H1 (cell line): ENCODE data around the gene SPACDR. TPM values are rescaled to one million over a fixed set of nuclear protein-coding genes. Genes with fewer than 3 reads are reported as not detected.

Experiments
- CTCF ChIA-PET: fragments of 300-600 bp; sonication (Branson Sonifier 250); formaldehyde crosslinking; loops from one replicate; lab custom pipeline; 2021; ENCODE audit not compliant: partially characterized antibody; lab: Charles Lee
- POLR2A ChIA-PET: fragments of 300-600 bp; sonication (Branson Sonifier 250); formaldehyde crosslinking; loops from one replicate; lab custom pipeline; 2021; ENCODE audit warnings: inconsistent platforms; ENCODE audit not compliant: partially characterized antibody; lab: Charles Lee
- DNase-seq, 2 experiments: peaks; one replicate each; pipeline versions ENCODE4 v3.0.0 to v3.0.0-alpha.2; 2010 to 2022; ENCODE audit warnings: low spot score in 2 of 2, low read depth in 1 of 2, mixed read lengths in 1 of 2
- FAIRE-seq: peaks from 2 replicates; lab custom pipeline; 2011; peaks lifted over from hg19 to GRCh38; lab: Jason Lieb, UNC
- H2AFZ ChIP-seq: 2 replicates; pipeline ENCODE4 v1.8.1; 2012; ENCODE audit warnings: low read length, inconsistent platforms
- H2AK5ac ChIP-seq: 2 replicates; pipeline ENCODE4 v1.6.1; 2013; ENCODE audit warnings: low read depth, low read length
- H2BK120ac ChIP-seq: replicated peaks from 2 replicates; pipeline ENCODE3; 2013; ENCODE audit warnings: low read depth, low read length, inconsistent platforms
- H2BK12ac ChIP-seq: 2 replicates; pipeline ENCODE4 v1.6.1; 2013; ENCODE audit warnings: low read depth, low read length
- H2BK15ac ChIP-seq: 2 replicates; pipeline ENCODE4 v1.6.1; 2013; ENCODE audit warnings: low read length
- H2BK20ac ChIP-seq: 2 replicates; pipeline ENCODE4 v1.6.1; 2013; ENCODE audit warnings: low read length
- H2BK5ac ChIP-seq: 2 replicates; pipeline ENCODE4 v1.6.1; 2013; ENCODE audit warnings: low read depth, low read length
- H3K14ac ChIP-seq: 2 replicates; pipeline ENCODE4 v1.6.1; 2013; ENCODE audit warnings: inconsistent platforms; ENCODE audit not compliant: insufficient read length
- H3K18ac ChIP-seq: 2 replicates; pipeline ENCODE4 v1.6.1; 2013; ENCODE audit warnings: low read length; ENCODE audit errors: extremely low read depth
- H3K23ac ChIP-seq: 2 replicates; pipeline ENCODE4 v1.6.1; 2013; ENCODE audit warnings: inconsistent platforms; ENCODE audit not compliant: insufficient read length
- H3K23me2 ChIP-seq: 2 replicates; pipeline ENCODE4 v1.6.1; 2013; ENCODE audit warnings: low read depth, low read length
- H3K27ac ChIP-seq: 2 replicates; pipeline ENCODE4 v1.6.1; 2011; ENCODE audit warnings: low read depth, low read length, inconsistent platforms
- H3K27me3 ChIP-seq, 4 experiments: replicated peaks in 1 of 4; 1 replicate in 1 of 4; 2 replicates in 3 of 4; pipeline versions ENCODE4 v1.6.1 to v1.8.1; 2011 to 2013; ENCODE audit warnings: low read length in 3 of 4, mild to moderate bottlenecking in 3 of 4, inconsistent platforms in 2 of 4, mixed read lengths in 2 of 4, moderate library complexity in 1 of 4; ENCODE audit not compliant: control insufficient read depth in 3 of 4, insufficient read depth in 3 of 4; ENCODE audit errors: extremely low read depth in 1 of 4
- H3K36me3 ChIP-seq, 4 experiments: 2 replicates each; pipeline versions ENCODE4 v1.6.1 to v1.8.1; 2011 to 2013; ENCODE audit warnings: mild to moderate bottlenecking in 4 of 4, low read length in 3 of 4, moderate library complexity in 2 of 4, control low read depth in 1 of 4, inconsistent platforms in 1 of 4; ENCODE audit not compliant: insufficient read depth in 4 of 4, control insufficient read depth in 2 of 4
- H3K4ac ChIP-seq: replicated peaks from 2 replicates; pipeline ENCODE3; 2013; ENCODE audit warnings: low read length, low read depth, mixed read lengths, inconsistent platforms; ENCODE audit not compliant: insufficient read length
- H3K4me1 ChIP-seq, 4 experiments: replicated peaks in 1 of 4; 1 replicate in 1 of 4; 2 replicates in 3 of 4; pipeline versions ENCODE4 v1.6.1 to v1.8.1; 2011 to 2013; ENCODE audit warnings: low read length in 3 of 4, inconsistent platforms in 2 of 4, mixed read lengths in 1 of 4; ENCODE audit not compliant: insufficient read depth in 4 of 4, control insufficient read depth in 3 of 4
- H3K4me2 ChIP-seq, 2 experiments: 2 replicates each; pipeline versions ENCODE4 v1.6.1 to v1.8.1; 2011 to 2013; ENCODE audit warnings: low read depth in 2 of 2, low read length in 2 of 2, control low read depth in 1 of 2, inconsistent platforms in 1 of 2, mild to moderate bottlenecking in 1 of 2; ENCODE audit not compliant: insufficient read depth in 1 of 2
- H3K4me3 ChIP-seq, 4 experiments: fragments of 200-600, 300-600 bp in 1 of 4; sonication (generic), shearing (Covaris generic), sonication (Bioruptor Twin) in 1 of 4; 2 replicates each; pipeline versions ENCODE4 v1.5.1 to v1.8.1; 2011 to 2016; ENCODE audit warnings: low read length in 4 of 4, low read depth in 3 of 4, control low read depth in 2 of 4, inconsistent platforms in 2 of 4, mild to moderate bottlenecking in 2 of 4, mixed read lengths in 1 of 4, moderate library complexity in 1 of 4; ENCODE audit not compliant: insufficient read depth in 2 of 4; ENCODE audit errors: extremely low read depth in 1 of 4
- H3K56ac ChIP-seq: replicated peaks from 2 replicates; pipeline ENCODE3; 2013; ENCODE audit warnings: low read depth, mild to moderate bottlenecking, mixed read lengths, low read length, inconsistent platforms; ENCODE audit not compliant: insufficient read length
- H3K79me1 ChIP-seq: 2 replicates; pipeline ENCODE4 v1.6.1; 2013; ENCODE audit warnings: low read depth, low read length, control low read depth
- H3K79me2 ChIP-seq, 2 experiments: 2 replicates each; pipeline versions ENCODE4 v1.6.1 to v1.8.1; 2012 to 2013; ENCODE audit warnings: low read length in 2 of 2, mild to moderate bottlenecking in 2 of 2, inconsistent platforms in 1 of 2; ENCODE audit not compliant: insufficient read depth in 2 of 2, control insufficient read depth in 1 of 2
- H3K9ac ChIP-seq, 4 experiments: replicated peaks in 1 of 4; 1 replicate in 1 of 4; 2 replicates in 3 of 4; pipeline versions ENCODE4 v1.6.1 to v1.8.1; 2011 to 2013; ENCODE audit warnings: low read depth in 3 of 4, low read length in 3 of 4, control low read depth in 2 of 4, mild to moderate bottlenecking in 2 of 4, moderate library complexity in 2 of 4, inconsistent platforms in 1 of 4; ENCODE audit errors: extremely low read depth in 1 of 4
- H3K9me3 ChIP-seq, 2 experiments: 2 replicates each; pipeline versions ENCODE4 v1.6.1 to v1.8.1; 2012 to 2013; ENCODE audit warnings: mild to moderate bottlenecking in 2 of 2, moderate library complexity in 2 of 2, control low read depth in 1 of 2, inconsistent platforms in 1 of 2, low read depth in 1 of 2, low read length in 1 of 2, mixed read lengths in 1 of 2; ENCODE audit not compliant: insufficient read depth in 2 of 2
- H4K20me1 ChIP-seq, 2 experiments: replicated peaks in 1 of 2; 2 replicates each; pipeline versions ENCODE3 to v1.8.1; 2011 to 2013; ENCODE audit warnings: inconsistent platforms in 2 of 2, low read length in 2 of 2, mild to moderate bottlenecking in 1 of 2; ENCODE audit not compliant: insufficient read depth in 2 of 2, control insufficient read depth in 1 of 2
- H4K5ac ChIP-seq: 2 replicates; pipeline ENCODE4 v1.6.1; 2013; ENCODE audit warnings: low read length, low read depth, mixed read lengths, inconsistent platforms; ENCODE audit not compliant: insufficient read length
- H4K8ac ChIP-seq: 2 replicates; pipeline ENCODE4 v1.8.0; 2013; ENCODE audit warnings: mild to moderate bottlenecking, moderate library complexity, low read length, inconsistent platforms; ENCODE audit not compliant: insufficient read depth; ENCODE audit errors: extremely low read depth
- H4K91ac ChIP-seq: replicated peaks from 2 replicates; pipeline ENCODE3; 2013; ENCODE audit warnings: low read length, mixed read lengths, inconsistent platforms; ENCODE audit not compliant: insufficient read length
- CEBPB ChIP-seq: IDR thresholded peaks from 2 replicates; pipeline ENCODE4 v1.6.1; 2012; ENCODE audit warnings: low read depth, low read length
- JUN ChIP-seq: IDR thresholded peaks from 2 replicates; pipeline ENCODE4 v1.6.1; 2011; ENCODE audit warnings: low read depth, mild to moderate bottlenecking, improper control_type of control experiment, low read length
- NRF1 ChIP-seq: IDR thresholded peaks from 2 replicates; pipeline ENCODE4 v1.6.1; 2011; ENCODE audit warnings: mild to moderate bottlenecking, low read depth, low read length, improper control_type of control experiment
- PHF8 ChIP-seq: fragments of 200-600 bp; sonication (generic); conservative IDR thresholded peaks from 2 replicates; pipeline ENCODE4 v1.7.1; 2012; ENCODE audit warnings: low read depth, mild to moderate bottlenecking, inconsistent platforms, low read length, moderate library complexity
- POLR2A ChIP-seq, 2 experiments: IDR thresholded peaks; 1 replicate in 1 of 2; 2 replicates in 1 of 2; pipeline ENCODE4 v1.6.1; 2011; ENCODE audit warnings: low read depth in 2 of 2, low read length in 2 of 2, mild to moderate bottlenecking in 2 of 2; ENCODE audit errors: control extremely low read depth in 1 of 2
- RFX5 ChIP-seq: IDR thresholded peaks from 2 replicates; pipeline ENCODE4 v1.6.1; 2011; ENCODE audit warnings: low read depth, low read length, improper control_type of control experiment, borderline replicate concordance
- SIX5 ChIP-seq: IDR thresholded peaks from 2 replicates; pipeline ENCODE4 v1.6.1; 2011; ENCODE audit warnings: mild to moderate bottlenecking, low read depth, low read length
- WGBS, 2 experiments: shearing (Covaris generic) in 1 of 2; methylation state at CpG; one replicate each; pipeline versions ENCODE4 v1.1.6 to v1.1.7; 2013 to 2015; ENCODE audit warnings: low lambda C conversion rate in 2 of 2, mixed read lengths in 2 of 2, inconsistent platforms in 1 of 2, low coverage in 1 of 2, missing lambda C conversion rate in 1 of 2; ENCODE audit not compliant: insufficient replicate concordance in 2 of 2, insufficient coverage in 1 of 2, insufficient read length in 1 of 2; ENCODE audit errors: extremely low coverage in 1 of 2, missing lambda C conversion rate in 1 of 2; 5-methylcytosine and 5-hydroxymethylcytosine counted together
- polyA plus RNA-seq, 7 experiments: library from polyadenylated mRNA; depleted of rRNA in 3 of 7; stranded (reverse) in 5 of 7; unstranded in 2 of 7; fragments of >200 nt in 5 of 7; fragments of 200-250 nt in 2 of 7; gene quantifications; 1 replicate in 5 of 7; 2 replicates in 1 of 7; 4 replicates in 1 of 7; pipeline versions ENCODE4 v1.2.1 to v1.2.3, GENCODE V29; 2011 to 2013; ENCODE audit warnings: missing spikeins in 2 of 7, mixed read lengths in 2 of 7
- total RNA-seq: library from RNA; stranded (reverse); fragmentation: NEBNext Ultra II Directional; extraction: Animal tissue kit (Norgen Biotek cat#: 25700); gene quantifications from 2 replicates; pipeline ENCODE4 v1.2.1, GENCODE V29; 2021

Gene SPACDR
- total and polyA plus RNA-seq, 2 of the 8 experiments (the other 6 are each of a cell fraction or from before 2014, with no cell fraction given): 0.26 TPM; not detected in 1

DNA sequence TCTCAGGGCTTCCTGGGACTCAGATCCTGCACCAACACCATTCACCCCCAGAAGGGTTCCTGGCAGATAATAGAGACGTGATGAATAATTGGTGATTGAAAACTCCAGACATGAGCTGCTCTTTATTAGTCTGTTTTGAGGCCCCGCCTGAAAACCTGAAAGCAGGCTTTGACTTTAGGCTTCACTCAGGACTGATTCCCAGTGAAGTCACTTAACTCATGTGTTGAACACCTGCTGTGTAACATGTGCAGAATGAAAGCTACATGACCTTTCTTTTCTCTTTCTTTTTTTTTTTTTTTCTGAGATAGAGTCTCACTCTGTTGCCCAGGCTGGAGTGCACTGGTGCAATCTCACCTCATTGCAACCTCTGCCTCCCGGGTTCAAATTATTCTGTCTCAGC is 8.9 kb downstream of the SPACDR start:
- CTCF ChIA-PET: interaction anchor here (0.8 to 8.3 kb wide), 23 partner anchors 8 to 179 kb away, joined by 3 to 70 read pairs (median 5); partner anchors contain the start of genes FBXO24, MEPCE and SPACDR
- Histone ChIP-seq H3K23me2 (no peaks in the 10 kb centered on the region), H2BK5ac (no peak overlapping the region), H3K18ac (no peak overlapping the region), H3K4me3 (no peak overlapping the region), H3K4me1 (peaks cover 0 to 8% (median 6%) of the 10 kb centered on the region in 4 experiments; a peak in 6 of 7 replicates), H3K56ac (no peak overlapping the region), H4K91ac (no peak overlapping the region), H3K9me3 (no peaks in the 10 kb centered on the region), H3K36me3 (no peaks in the 10 kb centered on the region), H2BK12ac (0 out of 2 replicates have a peak overlapping the region, but pooled peaks have one; percentile 80), H3K4ac (no peak overlapping the region), H3K27ac (no peak overlapping the region), H2BK20ac (no peak overlapping the region), H4K5ac (no peak overlapping the region), H3K14ac (no peak overlapping the region), H2AK5ac (0 out of 2 replicates have a peak overlapping the region, but pooled peaks have one; percentile 49), H3K79me1 (no peaks in the 10 kb centered on the region), H3K79me2 (no peaks in the 10 kb centered on the region), H4K8ac (no peak overlapping the region), H4K20me1 (no peaks in the 10 kb centered on the region), H3K9ac (no peak overlapping the region), H3K23ac (no peak overlapping the region), H2AFZ (no peak overlapping the region), H3K4me2 (no peak overlapping the region), H2BK120ac (no peak overlapping the region), H2BK15ac (no peak overlapping the region), H3K27me3 (no peaks in the 10 kb centered on the region)
- WGBS, 2 experiments: 78% methylated on average over 3 of the region's 3 CpGs; no CpG with 5 or more reads in 1 of the 2 experiments
- DNase-seq (no peak), FAIRE-seq (no peak)
- POLR2A ChIA-PET: interaction anchor here (0.7 to 8.2 kb wide), 5 partner anchors 15 to 434 kb away, joined by 3 to 81 read pairs (median 3); partner anchors contain the start of genes MEPCE, PPP1R35, UFSP1 and ZCWPW1
- TF ChIP-seq POLR2A (IDR thresholded peaks at IDR 0.05; ENCODE audit: control extremely low read depth in 1 of 2, low read depth in 2 of 2, low read length in 2 of 2) (no peak), JUN (no peak), CEBPB (no peak), SIX5 (no peak), PHF8 (no peak), RFX5 (no peak), NRF1 (no peak)
